DMS53 treated with DMSO at 0.1 percent for 48 hours (cell line): ENCODE data around the gene AEN.
"Not testable (repeated sequence)": the region's sequence is repeated elsewhere in the genome, so short reads cannot be mapped to it uniquely, and the experiment has no call there.

Source experiments
- DNase-seq: peaks from one replicate; lab custom pipeline; 2025; ENCODE audit not compliant: unreplicated experiment; lab: John Stamatoyannopoulos, UW

Gene AEN

DNA sequence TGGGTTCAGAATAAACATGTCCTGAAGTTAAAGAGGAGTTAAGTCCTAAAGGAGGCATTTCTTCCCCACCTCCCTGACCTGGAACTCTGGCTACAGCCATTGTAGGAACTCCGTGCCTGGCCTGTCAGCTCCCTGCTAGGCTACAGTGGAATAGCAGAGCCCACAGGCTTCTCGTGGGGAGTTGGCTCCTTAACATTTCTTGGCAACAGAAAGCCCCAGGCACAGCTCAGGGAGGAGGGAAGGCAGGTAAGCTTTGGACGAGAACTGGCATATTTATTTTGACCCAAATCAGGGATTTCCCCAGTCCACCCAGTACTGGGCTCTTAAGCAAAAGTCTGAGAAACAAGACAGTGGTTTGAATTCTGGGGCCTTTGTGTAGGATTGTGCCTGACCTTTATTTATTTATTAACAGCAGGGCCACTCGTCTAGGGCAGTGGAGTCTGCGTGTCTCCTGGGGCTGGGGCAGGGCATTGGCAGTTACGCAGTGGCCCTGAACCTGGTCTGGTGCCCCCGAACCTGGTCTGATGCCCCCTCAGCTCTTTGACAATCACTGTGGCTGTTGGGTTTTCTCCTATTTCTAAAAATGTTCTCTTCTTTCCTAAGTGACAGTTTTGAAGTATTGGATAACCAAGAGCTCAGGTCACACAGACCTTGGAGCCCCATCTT, 9.8 kb downstream of the AEN start:
- no peak for DNase-seq

DNA sequence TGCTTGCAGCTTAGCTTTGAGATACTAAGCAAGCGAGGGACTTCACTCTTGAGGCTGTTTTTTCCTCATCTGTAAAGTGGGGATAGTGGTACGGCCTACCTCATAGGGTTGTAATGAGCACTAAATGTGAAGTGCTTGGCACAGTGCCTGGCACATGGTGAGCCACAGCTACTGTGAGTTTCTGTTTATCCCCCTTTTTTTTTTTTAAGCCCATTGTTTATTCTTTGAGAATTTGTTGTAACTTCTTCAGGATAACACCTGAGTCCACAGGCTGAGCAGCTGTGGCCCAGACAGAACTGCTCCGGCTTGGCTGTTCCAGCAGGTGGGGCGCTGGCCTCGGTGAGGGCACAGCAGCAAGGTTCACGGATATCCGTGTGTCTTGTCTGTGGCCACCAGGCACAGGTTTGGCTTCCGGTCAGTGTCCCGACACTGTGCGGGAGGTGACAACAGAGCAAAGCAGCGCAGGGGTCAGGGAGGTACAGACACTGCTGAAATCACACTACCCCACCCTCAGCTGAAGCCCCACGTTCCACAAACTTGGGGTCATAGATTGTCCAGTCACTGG, 10.4 kb downstream of the AEN start:
- no peak for DNase-seq

DNA sequence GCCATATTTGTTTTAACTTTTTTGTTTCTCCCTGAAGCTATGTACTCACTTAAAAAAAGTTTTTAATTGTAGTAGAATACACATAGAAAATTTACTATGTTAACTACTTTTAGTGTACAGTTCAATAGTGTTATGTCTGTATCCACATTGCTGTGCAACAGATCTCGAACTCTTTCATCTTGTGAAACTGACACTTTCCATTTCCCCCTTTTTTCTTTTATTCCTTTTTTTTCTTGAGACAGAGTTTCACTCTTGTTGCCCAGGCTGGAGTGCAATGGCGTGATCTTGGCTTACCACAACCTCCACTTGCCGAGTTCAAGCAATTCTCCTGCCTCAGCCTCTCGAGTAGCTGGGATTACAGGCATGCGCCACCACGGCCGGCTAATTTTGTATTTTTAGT, 11.7 kb downstream of the AEN start:
- DNase-seq = not testable (repeated sequence)

DNA sequence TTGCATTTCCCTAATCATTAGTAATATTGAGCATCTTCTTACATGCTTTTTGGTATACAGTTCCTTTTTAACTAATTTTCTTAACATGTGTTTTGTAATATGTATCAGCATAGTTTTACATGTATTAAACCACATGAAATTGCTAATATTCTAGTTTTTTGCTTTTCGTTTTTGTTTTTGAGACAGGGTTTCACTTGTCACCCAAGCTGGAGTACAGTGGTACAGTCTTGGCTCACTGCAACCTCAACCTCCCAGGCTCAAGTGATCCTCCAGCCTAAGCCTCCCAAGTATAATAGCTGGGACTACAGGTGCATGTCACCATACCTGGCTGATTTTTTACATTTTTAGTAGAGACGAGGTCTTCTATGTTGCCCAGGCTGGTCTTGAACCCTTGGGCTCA, 13.3 kb downstream of the AEN start:
- DNase-seq = no peak

DNA sequence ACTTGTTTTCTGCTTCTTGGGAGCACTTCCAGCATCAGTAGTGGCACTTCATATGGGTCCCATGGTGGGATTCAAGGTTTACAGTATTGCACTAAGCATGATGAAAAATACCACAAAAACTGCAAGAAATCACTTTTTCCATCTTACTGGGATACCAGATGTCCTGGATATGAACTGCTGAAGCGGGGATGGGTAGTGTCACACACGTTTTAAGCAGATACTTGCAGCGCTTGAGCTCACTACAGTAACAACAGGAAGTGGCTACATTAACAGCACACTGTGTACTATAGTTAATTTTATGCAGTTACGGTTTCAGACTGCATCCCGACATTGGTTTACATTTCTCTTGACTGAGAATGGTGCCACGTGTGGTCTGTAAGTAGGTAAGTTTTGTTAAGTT, 14.2 kb downstream of the AEN start:
- DNase-seq = no peak

DNA sequence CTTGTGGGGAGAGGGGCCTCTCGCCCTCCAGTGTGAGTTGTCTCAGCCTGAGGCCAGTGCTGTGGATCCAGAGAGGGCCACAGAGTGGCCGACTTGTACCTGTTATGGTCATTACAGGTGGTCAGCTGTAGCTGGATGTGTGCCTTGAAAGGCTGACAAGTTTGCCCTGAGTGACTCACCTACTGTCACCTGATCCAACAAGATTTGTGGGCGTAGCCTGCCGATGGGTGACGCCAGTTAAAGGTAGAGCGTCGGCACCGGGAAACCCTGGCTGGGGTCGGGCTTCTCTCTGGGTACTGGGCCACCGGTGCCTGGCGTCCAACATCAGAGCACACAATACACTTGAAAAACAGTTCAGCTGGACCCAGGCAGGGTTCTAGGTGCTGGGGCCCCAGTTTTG, 14.9 kb downstream of the AEN start:
- DNase-seq = peak; percentile 38

DNA sequence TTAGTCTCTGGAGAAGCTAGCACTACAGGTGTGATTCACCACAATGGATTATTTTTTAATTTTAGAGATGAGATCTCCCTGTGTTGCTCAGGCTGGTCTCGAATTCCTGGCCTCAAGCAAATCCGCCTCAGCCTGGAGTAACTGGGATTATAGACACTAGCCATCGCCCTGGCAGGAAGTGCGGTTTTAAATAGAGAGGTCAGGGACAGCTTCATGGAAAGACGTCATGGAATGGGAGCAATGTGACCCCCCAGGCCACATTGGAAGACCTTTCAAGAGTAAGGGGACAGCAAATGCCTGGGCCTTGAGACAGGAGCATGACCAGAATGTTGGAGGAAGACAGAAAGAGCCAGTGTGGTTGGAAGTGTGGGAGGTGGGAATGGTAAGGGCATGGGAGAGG, 15.5 kb downstream of the AEN start:
- no peak for DNase-seq

DNA sequence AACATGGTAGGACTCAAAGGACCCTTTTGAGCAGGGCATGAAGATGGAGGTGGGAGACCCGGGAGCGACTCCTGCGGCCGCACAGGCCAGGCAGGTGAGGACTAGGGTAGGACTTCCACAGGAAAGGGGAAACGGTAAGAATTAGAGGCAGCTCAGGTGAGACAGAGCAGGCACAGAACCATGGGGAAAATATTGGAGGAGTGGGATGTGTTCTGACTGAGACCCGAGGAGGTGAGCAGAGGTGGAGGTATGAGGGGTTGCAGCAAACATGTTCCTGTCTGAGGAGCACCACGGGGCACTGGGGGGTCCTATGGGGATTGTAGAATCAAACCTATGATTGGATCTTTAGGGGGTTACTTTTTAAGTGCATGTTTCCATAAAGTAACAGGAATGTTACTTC, 16.3 kb downstream of the AEN start:
- no peak for DNase-seq

DNA sequence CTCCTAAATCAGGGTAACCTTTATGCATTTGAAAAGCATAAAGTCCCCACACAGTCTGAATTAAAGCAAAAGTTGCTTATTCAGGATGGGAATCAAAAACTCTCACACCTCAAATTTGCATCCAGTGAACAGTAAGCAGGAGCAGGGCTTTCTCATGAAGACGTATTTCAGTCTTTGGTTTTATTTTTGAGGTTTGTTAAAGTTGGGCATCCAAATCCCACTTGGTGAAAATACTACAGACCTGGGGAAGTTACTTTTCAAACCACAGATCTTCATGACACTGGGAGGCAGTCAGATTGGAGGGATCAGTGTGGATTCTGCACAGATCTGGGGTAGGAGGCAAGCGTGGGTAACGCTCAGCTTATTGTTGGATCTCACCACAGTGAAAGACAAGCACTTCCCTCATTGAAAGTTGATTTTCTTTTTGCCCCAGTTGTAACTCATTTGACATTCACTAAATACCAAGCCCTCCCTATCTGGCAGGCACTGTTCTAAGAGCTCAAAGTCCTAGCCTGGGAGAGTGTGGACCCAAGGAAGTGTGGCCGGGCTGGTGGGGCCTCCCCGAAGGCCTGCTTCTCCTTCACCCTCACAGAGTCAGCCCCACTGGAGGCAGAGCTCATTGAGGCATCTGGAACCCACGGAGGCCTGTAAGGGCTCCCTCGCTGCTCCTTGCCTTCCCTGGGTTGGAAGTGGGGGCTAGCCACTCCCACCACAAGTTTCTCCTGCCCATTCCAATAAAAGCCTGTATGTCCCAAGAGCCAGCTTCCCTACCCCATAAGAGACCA, 16.9 kb downstream of the AEN start:
- no peak for DNase-seq

DNA sequence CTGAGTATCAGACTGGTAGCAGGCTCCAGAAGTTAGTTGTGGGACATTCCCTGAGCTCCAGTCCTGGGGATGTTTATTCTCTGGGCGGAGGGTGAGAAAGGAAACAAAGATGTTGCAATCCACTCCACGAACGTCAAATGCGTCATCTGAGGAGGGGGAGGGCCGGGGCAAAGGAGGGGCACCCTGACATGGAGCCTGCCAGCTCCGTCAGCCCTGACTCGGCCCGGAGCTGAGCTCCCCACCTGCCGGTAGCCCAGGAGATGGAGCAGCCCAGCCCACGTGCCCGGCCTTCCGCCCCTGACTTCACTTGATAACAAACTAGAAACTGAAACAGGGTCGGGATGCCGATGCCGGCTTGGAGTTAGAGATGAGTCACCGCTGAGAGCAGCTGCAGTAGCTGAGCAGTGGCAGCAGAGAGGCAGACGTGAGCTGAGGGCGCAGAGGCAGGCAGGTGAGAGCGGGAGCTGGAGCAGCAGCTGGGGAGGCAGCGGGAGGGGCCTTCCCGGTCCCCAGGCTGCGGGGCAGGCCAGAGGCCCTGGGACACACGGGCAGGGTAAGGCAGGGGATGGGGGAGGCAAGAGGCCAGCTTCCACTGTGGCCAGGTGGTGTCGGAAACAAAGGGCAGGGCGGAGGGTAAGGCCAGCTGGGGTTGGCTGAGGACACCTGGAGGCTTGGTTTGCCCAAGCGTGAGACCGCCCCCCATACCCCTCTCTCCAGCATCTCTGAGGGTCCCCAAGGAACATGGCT, 17.7 kb downstream of the AEN start, which contains the start of gene ISG20:
ISG20 (plus strand) TSS at position 391 of the 747 bp plus-strand sequence; CDS start at position 742, 351 bp downstream.
- DNase-seq = peak; percentile 88

DNA sequence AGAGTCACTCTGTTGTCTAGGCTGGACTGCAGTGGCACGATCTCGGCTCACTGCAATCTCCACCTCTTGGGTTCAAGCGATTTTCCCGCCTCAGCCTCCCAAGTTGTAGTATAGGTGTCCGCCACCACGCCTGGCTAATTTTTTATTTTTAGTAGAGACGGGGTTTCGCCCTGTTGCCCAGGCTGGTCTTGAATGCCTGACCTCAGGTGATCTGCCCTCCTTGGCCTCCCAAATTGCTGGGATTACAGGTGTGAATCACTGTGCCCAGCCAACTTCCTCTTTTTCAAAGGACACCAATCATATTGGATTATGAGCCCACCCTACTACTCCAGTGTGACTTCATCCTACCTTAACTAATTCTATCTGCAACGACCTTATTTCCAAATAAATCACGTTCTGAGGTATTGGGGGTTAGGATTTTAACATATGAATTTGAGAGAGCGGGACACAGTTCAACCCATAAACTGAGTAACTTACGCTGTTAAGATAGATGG, 20.9 kb downstream of the AEN start:
- no peak for DNase-seq

DNA sequence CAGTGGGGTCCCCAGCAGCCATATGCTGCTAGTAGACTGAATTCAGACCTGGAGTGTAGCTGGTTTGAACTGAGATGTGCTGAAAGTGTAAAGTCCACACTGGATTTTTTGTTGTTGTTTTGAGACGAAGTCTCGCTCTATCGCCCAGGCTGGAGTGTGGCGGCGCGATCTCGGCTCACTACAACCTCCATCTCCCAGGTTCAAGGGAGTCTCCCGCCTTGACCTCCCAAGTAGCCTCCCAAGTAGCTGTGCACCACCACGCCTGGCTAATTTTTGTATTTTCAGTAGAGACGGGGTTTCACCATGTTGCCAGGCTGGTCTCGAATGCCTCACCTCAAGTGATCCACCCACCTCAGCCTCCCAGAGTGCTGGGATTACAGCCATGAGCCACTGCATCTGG, 21.4 kb downstream of the AEN start:
- DNase-seq = not testable (repeated sequence)

DNA sequence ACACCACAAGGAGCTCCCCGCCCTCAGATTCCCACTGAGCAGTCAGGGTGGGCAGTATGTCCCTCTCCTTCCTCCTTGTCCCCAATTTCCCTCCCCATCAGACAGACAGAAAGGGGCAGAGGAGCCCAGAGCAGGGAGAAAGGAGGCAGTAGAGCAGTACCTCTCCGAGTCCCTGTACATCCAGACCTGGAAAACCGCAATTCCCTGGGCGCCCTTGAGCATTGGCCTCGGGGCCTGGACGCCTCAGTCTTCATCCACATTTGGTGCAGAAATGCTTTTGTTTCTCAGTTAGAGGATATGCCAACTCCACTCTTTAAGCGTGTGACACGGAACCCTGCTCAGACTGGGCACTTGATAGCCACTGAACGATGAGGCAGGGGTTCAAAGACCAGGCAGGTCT, 23.6 kb downstream of the AEN start:
- no peak for DNase-seq

DNA sequence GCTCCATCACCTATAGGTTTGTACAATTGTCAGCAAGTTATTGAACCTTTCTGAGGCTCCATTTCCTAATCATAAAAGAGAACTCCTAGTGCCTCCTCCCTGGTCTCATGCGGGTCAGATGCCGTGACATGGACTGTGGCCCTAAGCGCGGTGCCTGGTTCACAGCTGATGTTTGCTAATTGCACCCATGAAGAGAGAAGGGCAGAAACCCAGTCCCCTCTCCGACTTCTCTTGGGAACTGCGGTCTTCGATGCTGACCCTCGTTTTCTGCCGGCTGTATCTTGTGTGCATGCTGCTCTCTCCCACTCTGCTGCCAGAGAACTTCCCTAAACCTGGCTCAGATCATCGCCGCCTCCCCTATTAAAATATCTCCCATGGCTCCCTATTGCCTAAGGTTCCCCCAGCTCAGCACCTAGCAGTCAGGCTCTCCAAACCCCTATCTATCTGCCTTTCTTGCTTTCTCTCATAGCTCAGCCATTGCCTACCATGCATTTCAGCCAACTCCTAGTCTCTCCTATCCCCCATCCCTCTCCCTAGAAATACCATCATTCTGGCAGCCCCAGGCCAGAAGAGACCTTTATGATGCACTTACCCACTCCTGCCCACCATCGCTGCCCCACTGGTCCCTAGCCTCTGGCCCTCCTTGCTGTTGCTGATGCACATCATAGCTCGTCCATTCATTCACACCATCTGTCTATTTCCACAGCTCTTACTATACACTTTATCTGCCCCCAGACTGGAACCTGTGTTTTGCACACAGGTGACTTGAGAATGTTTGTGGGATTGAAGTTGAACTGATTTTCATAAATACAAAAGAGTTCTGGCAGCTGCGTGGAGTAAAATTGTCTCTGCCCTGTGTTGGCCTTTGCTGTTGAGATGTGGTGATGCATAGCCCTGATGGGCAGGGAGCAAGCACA, 24.3 kb downstream of the AEN start:
- no peak for DNase-seq

DNA sequence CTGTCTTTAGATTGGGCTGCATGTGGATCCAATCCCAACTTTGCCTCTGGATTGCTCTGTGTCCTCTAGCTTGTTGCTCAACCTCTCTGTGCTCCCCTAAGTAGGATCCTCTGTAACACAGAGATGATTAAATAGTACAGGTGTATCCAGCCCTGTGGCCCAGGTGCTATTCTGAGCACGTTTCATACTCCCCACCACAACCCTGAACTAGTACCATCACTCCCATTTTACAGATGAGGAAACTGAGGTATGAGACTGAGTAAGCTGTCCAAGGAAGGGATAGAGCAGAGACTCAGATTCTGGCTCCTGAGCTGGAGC, 24.9 kb downstream of the AEN start:
- DNase-seq = no peak

DNA sequence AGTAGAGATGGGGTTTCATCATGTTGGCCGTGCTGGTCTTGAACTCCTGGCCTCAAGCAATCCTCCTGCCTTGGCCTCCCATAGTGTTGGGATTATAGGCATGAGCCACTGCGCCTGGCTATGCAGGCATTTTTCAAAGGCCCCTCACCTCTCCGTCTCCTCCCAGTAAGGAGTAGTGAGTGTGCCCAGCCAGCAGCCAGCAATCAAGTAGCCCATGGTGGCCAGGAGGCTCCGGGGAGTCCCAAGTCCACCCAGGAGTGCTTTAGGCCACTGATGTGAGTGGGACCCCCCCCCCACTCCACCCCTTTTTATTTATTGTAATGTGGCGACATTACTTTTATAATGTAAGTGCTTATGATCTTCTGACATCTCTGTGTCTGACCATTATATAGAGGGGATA, 25.8 kb downstream of the AEN start:
- no peak for DNase-seq

DNA sequence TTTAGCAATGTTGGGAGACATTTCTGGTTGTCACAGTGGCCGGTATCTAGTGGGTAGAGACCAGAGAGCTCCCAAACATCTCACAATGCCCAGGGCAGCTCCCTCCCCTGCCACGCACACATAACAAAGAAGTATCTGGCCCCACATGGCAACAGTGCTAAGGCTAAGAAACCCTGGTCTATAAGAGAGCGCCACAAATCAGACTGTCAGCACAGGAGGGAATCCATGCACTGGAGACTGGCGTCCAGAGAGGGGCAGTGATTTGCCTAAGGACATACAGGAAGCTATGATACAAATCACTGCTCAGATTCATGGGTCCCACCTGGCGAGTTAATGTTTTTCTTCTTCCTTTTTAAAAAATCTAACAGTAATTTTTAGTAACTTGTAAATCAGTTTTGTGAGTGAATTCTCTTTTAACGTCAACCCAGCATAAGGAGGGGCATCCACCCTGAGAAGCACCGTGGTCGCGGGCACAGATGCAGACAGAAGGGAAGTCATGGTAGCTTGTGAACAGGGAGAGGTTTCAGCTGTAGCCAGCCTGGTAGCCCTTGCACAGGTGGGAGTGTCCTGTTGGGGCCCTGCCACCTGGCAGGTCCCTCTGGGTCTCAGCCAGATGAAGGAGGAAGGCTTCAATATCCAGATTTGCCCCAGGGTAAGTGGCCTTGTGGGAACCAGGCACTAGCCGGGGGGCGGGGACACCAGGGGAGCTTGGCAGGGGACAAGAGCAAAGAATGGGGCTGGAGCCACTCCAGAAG, 26.4 kb downstream of the AEN start:
- no peak for DNase-seq

DNA sequence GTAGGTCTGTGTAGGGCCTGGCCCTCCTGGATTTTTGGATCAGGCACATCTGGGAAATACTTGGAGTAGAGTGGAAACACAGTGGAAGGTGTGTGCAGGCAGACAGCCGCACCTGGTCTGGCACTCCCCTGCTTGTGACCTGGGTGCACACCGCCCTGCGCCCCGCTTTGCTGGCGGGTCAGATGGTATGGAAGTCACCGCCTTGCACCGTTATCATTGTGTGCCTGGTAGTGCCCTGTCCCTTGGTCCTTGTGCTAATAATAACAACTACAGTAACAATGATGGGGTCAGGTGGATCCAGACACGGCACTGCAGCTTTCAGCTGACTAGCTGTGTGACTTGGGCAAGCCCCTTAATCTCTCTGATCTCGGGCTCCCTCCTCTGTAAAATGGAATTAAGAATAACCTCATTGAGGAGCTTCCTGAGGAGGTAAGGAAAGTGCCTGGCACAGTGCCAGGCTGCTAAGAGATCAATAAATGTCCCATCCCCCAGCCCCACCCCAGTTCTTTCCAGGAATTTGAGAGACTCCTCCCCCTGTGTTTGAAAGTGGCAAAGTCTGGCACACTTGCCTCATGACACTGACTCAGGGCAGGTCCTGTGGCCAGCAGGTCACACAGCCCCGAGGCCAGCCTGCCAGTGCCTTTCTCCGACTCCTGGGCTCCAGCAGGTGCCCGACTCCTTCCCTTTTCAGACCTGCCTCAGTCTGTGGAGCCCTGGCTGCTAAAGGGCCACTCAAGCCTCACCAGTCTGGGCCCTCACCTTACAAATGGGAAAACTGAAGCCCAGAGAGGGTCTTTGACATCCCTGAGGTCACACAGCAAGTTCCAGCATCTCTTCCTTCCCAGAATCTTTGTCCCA, 27.4 kb downstream of the AEN start:
- no peak for DNase-seq

DNA sequence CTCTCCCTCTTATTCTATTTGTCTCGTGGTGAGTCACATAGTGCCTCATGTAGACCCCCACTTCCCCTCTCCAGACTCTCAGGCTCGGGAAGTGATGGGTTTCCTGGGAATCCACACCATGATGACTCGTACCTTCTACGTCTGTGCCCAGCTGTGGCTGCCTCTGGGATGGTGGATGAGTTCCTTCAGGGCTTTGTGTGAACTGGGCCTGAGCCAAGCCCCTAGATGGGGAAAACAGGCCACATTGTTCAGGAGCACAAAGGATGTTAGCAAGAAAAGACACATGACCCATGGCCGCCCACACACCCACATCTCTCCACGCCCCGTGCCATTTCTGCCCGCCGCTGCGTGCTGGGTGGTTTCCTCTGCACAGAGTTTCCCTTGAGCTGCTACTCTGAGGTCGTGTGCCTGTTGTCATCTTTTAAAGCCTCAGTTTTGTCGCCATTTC, 28.2 kb downstream of the AEN start:
- DNase-seq = no peak
